ENCODE results near the gene OR2AG2.

OR2AG2 gene

GRCh38 chr11:6737872-6738466, 33.8 kb downstream of the OR2AG2 start:
- peak in 2 of 4 experiments; percentile 15 to 22 for DNase-seq

- DNase-seq: no peak
Observed at GRCh38 chr11:6736495-6737121, 35.2 kb downstream of the OR2AG2 start.

DNA sequence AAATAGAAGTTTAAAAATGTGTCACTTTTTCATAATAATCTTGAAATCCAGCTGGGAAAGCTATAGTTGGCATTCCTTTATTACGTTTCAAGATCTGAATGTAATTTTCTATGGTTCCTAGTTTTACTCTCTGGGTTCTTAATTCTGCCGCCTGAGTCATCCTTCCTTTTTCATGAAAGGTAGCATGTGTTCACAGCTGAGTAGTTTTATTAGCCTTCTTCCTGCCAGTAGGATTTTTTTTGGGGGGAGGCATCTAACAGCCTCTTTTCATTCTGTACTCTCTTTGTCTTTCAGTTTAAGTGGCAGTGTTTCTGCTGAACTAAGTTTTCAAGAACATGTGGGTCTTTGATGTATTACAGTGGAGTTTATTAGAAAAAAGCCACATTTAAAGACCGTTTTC, 36.5 kb downstream of the OR2AG2 start:
- no peak for DNase-seq

DNA sequence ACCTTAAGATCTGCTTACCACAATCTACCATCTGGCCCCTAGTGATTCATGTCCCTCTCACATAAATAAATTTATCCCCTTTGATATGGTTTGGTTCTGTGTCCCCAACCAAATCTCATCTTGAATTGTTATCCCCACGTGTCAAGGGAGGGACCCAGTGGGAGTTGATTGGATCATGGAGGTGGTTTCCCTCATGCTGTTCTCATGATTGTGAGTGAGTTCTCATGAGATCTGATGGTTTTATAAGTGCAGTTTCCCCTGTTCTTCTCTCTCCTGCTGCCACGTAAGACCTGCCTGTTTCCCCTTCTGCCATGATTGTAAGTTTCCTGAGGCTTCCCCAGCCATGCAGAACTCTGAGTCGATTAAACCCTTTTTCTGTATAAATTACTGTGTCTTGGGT, 37.2 kb downstream of the OR2AG2 start:
- no peak for DNase-seq

DNA sequence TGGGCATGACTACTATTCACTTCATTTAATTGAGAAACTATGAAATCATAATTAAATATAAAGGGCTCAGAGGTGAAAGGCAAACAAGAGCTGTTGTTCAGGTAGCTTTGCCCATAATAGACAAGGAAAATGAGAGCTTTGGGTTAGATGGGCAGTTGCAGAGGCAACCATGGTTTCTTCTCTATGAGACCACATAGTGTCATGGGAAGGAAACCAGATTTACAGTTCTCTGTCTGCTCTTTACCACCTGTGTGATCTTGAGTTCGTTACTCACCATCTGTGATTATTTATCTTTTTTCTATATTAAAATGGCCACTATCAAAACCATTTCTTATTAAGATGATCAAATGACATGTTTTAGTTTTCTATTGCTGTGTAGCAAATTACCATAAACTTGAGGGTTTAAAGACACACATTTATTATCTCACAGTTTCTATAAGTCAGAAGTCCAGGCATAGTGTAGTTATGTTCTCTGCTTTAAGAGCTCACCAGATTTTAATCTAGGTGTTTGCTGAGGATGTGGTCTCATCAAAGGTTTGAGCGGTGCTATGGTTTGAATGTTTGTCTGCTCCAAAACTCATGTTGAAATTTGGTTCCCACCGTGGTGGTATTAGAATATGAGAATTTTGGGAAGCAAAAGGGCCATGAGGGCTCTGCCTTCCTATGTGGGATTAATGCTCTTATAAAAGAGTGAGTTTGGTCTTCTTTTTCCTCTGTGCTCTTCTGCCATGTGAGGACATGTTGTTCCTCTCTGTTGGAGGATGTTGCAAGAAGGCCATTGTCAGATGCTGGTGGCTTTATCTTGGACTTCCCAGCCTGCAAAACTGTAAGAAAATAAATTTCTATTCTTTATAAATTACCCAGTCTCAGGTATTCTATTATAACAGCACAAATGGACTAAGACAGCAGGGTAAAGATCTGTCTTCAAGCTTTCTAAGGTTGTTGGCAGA, 38.2 kb downstream of the OR2AG2 start:
- DNase-seq: no peak

- no peak for DNase-seq
Observed at GRCh38 chr11:6727971-6728760, 43.6 kb downstream of the OR2AG2 start.

GRCh38 chr11:6725386-6725896, 46.3 kb downstream of the OR2AG2 start:
- DNase-seq: no peak

DNA sequence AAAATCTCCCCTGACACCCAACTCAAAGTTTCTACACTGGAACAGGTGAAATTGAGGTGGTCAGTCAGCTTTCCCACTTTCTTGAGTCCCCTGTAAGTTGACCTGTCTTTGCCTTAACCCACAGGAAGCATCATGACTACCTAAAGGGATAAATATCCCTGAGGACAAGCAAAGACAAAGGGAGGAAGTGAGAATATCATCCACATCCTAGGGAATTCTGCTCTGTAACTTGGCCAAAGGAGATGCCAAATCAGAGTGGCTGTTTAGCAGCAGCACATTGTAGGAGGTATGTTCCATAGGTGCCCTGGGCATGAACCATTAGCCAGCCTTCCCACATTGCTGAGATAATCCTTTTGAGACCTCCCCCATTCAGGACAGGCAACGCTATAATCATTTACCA, 47.8 kb downstream of the OR2AG2 start:
- DNase-seq: no peak

DNA sequence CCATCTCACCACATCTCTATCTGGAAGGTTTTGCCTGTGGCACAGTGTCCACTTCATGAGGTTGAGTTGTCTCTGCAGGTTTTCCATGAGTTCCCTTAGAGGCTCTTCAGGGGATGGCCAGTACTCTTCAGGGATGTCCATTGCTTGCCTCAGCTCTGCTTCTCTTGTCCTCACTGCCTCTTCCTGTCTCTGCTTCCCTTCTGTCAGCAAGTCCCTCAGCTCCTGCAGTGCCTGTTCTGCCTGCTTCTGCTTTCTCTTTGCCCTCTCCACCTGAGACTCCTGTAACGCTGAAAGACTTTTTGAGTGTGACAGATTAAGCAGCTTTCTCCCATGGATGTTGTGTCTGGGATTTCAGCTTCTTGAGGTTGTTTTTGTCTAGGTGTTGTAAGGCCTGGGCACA, 50.4 kb downstream of the OR2AG2 start:
- no peak for DNase-seq

- no peak for DNase-seq
Observed at GRCh38 chr11:6719576-6719975, 52.2 kb downstream of the OR2AG2 start.

GRCh38 chr11:6717426-6717825, 54.4 kb downstream of the OR2AG2 start:
- DNase-seq: no peak
